C4-2B (cell line): ENCODE measurements around the gene NEU2.

Source experiments
- CTCF ChIP-seq: fragments of 450-650 bp; conservative IDR thresholded peaks from 2 replicates; pipeline ENCODE4 v1.5.1; 2017; ENCODE audit warnings: mild to moderate bottlenecking
- ZFX ChIP-seq: fragments of 450-650 bp; IDR thresholded peaks from 2 replicates; pipeline ENCODE4 v1.6.1; 2017

- TF ChIP-seq CTCF: no peak
- TF ChIP-seq ZFX: no peak
Observed at GRCh38 chr2:233044974-233045605, 12.6 kb downstream of the NEU2 start.
